ENCODE measurements around the gene PARD3B. TPM values are rescaled to one million over a fixed set of nuclear protein-coding genes. Genes with fewer than 3 reads are reported as not detected.

Gene PARD3B
- total and polyA plus RNA-seq, 2 of the 8 experiments (the other 6 are each of a cell fraction or from before 2014, with no cell fraction given): 1.2 to 5.7 TPM

GRCh38 chr2:204964414-204964813 is 419.1 kb downstream of the PARD3B start:
- Histone ChIP-seq H4K5ac (ENCODE audit: insufficient read length, low read depth, low read length) (no peak overlapping the region), H3K9ac (replicated peaks in 1 of 4; ENCODE audit: extremely low read depth in 1 of 4, low read depth in 3 of 4, low read length in 3 of 4) (no peak overlapping the region), H3K27me3 (replicated peaks in 1 of 4; ENCODE audit: control insufficient read depth in 3 of 4, extremely low read depth in 1 of 4, insufficient read depth in 3 of 4, low read length in 3 of 4) (no peaks in the 10 kb centered on the region), H3K18ac (ENCODE audit: extremely low read depth, low read length) (no peak overlapping the region), H3K4me1 (replicated peaks in 1 of 4; ENCODE audit: control insufficient read depth in 3 of 4, insufficient read depth in 4 of 4, low read length in 3 of 4) (no peaks in the 10 kb centered on the region), H2BK20ac (ENCODE audit: low read length) (no peak overlapping the region), H3K4me3 (ENCODE audit: extremely low read depth in 1 of 4, insufficient read depth in 2 of 4, low read depth in 3 of 4, low read length in 4 of 4) (no peak overlapping the region), H3K56ac (replicated peaks; ENCODE audit: insufficient read length, low read depth, low read length) (no peak overlapping the region), H3K4ac (replicated peaks; ENCODE audit: insufficient read length, low read depth, low read length) (no peak overlapping the region), H3K79me1 (ENCODE audit: low read depth, low read length) (no peaks in the 10 kb centered on the region), H2AFZ (ENCODE audit: low read length) (no peak overlapping the region), H3K79me2 (ENCODE audit: control insufficient read depth in 1 of 2, insufficient read depth in 2 of 2, low read length in 2 of 2) (no peaks in the 10 kb centered on the region), H3K4me2 (ENCODE audit: insufficient read depth in 1 of 2, low read depth in 2 of 2, low read length in 2 of 2) (no peak overlapping the region), H2BK12ac (ENCODE audit: low read depth, low read length) (no peak overlapping the region), H3K23ac (ENCODE audit: insufficient read length) (no peak overlapping the region), H3K27ac (ENCODE audit: low read depth, low read length) (no peak overlapping the region), H3K9me3 (ENCODE audit: insufficient read depth in 2 of 2, low read depth in 1 of 2, low read length in 1 of 2) (no peaks in the 10 kb centered on the region), H4K8ac (ENCODE audit: extremely low read depth, insufficient read depth, low read length) (no peak overlapping the region), H3K23me2 (ENCODE audit: low read depth, low read length) (no peaks in the 10 kb centered on the region), H2BK5ac (ENCODE audit: low read depth, low read length) (no peak overlapping the region), H4K20me1 (replicated peaks in 1 of 2; ENCODE audit: control insufficient read depth in 1 of 2, insufficient read depth in 2 of 2, low read length in 2 of 2) (no peaks in the 10 kb centered on the region), H2BK120ac (replicated peaks; ENCODE audit: low read depth, low read length) (no peak overlapping the region), H3K14ac (ENCODE audit: insufficient read length) (no peak overlapping the region), H3K36me3 (ENCODE audit: control insufficient read depth in 2 of 4, insufficient read depth in 4 of 4, low read length in 3 of 4) (no peaks in the 10 kb centered on the region; a peak in 1 of 8 replicates), H4K91ac (replicated peaks; ENCODE audit: insufficient read length, low read length) (no peak overlapping the region), H2BK15ac (ENCODE audit: low read length) (no peak overlapping the region), H2AK5ac (ENCODE audit: low read depth, low read length) (no peak overlapping the region)
- WGBS, 2 experiments (ENCODE audit: extremely low coverage in 1 of 2, insufficient coverage in 1 of 2, insufficient read length in 1 of 2, insufficient replicate concordance in 2 of 2, low coverage in 1 of 2, low lambda C conversion rate in 2 of 2, missing lambda C conversion rate in 1 of 2): 90% methylated on average over 3 of the region's 3 CpGs; no CpG with 5 or more reads in 1 of the 2 experiments
- DNase-seq (ENCODE audit: low read depth in 1 of 2, low spot score in 2 of 2) (no peak), FAIRE-seq (no peak)
- ChIA-PET POLR2A (ENCODE audit: partially characterized antibody) (no interaction called here), CTCF (ENCODE audit: partially characterized antibody) (no interaction called here)
- TF ChIP-seq HDAC2 (IDR thresholded peaks at IDR 0.05; ENCODE audit: borderline replicate concordance in 1 of 2, low read depth in 2 of 2, low read length in 2 of 2) (no peak), MAFK (IDR thresholded peaks at IDR 0.05; ENCODE audit: low read depth, low read length) (peak; percentile 85; the same call in 1 of the 2 replicates), RXRA (IDR thresholded peaks at IDR 0.05; ENCODE audit: insufficient read depth, low read depth, low read length) (no peak)

All from H1 (cell line).